Tibial nerve (tissue), 4 donors: ENCODE results near the gene ALDH3A2. TPM values are rescaled to one million over a fixed set of nuclear protein-coding genes. Genes with fewer than 3 reads are reported as not detected.

Source experiments
- DNase-seq, 2 donors: peaks; one replicate each; pipeline ENCODE4 v3.0.0-alpha.2; 2019; ENCODE audit warnings: low spot score in 2 of 2
- H3K27ac ChIP-seq, 4 donors: fragments of 200-600 bp; sonication (generic) in 3 of 4; one replicate each; pipeline ENCODE4 v1.5.1; 2017 to 2019; ENCODE audit warnings: mild to moderate bottlenecking in 1 of 4
- H3K27me3 ChIP-seq, 2 donors: fragments of 200-600 bp; sonication (generic) in 1 of 2; one replicate each; pipeline versions ENCODE4 v1.5.1 to v1.6.0; 2017 to 2019
- H3K36me3 ChIP-seq, 3 donors: fragments of 200-600 bp; sonication (generic); one replicate each; pipeline ENCODE4 v1.5.1; 2018 to 2019
- H3K4me1 ChIP-seq, 4 donors: fragments of 200-600 bp; sonication (generic) in 3 of 4; one replicate each; pipeline ENCODE4 v1.5.1; 2017 to 2019
- H3K4me3 ChIP-seq, 4 donors: fragments of 200-600 bp; sonication (generic) in 3 of 4; one replicate each; pipeline ENCODE4 v1.5.1; 2017 to 2019; ENCODE audit warnings: mild to moderate bottlenecking in 1 of 4, moderate library complexity in 1 of 4
- H3K9me3 ChIP-seq, 4 donors: fragments of 200-600 bp; sonication (generic) in 3 of 4; one replicate each; pipeline ENCODE4 v1.5.1; 2017 to 2019
- EP300 ChIP-seq, 2 donors: sonication (generic); formaldehyde crosslinking; IDR thresholded peaks; one replicate each; pipeline ENCODE4 v1.6.1; 2017; ENCODE audit warnings: antibody characterized with exemption in 2 of 2, mild to moderate bottlenecking in 1 of 2
- POLR2A ChIP-seq, 2 donors: fragments of 450-650 bp; IDR thresholded peaks; one replicate each; pipeline ENCODE4 v1.6.1; 2017; ENCODE audit warnings: antibody characterized with exemption in 2 of 2, mild to moderate bottlenecking in 2 of 2, moderate library complexity in 2 of 2
- WGBS, 2 donors: methylation state at CpG; one replicate each; pipeline ENCODE4 v1.1.5; 2018; 5-methylcytosine and 5-hydroxymethylcytosine counted together
- total RNA-seq, 4 donors: library from RNA; depleted of rRNA; stranded (reverse); fragments of >200 nt; gene quantifications; one replicate each; pipeline ENCODE4 v1.1.0, GENCODE V29; 2016
- TF ChIP-seq, protein P1 (sequence below), 5 experiments: fragments of 200-600 bp in 3 of 5; fragments of 450-650 bp in 2 of 5; sonication (generic) in 3 of 5; IDR thresholded peaks; one replicate each; pipeline ENCODE4 v1.5.1; 2016 to 2019; ENCODE audit warnings: antibody characterized with exemption in 5 of 5, mild to moderate bottlenecking in 3 of 5, moderate library complexity in 2 of 5

The ALDH3A2 gene
- total RNA-seq, 4 donors from 2014 or later: 84.3 to 152 (median 105) TPM

DNA sequence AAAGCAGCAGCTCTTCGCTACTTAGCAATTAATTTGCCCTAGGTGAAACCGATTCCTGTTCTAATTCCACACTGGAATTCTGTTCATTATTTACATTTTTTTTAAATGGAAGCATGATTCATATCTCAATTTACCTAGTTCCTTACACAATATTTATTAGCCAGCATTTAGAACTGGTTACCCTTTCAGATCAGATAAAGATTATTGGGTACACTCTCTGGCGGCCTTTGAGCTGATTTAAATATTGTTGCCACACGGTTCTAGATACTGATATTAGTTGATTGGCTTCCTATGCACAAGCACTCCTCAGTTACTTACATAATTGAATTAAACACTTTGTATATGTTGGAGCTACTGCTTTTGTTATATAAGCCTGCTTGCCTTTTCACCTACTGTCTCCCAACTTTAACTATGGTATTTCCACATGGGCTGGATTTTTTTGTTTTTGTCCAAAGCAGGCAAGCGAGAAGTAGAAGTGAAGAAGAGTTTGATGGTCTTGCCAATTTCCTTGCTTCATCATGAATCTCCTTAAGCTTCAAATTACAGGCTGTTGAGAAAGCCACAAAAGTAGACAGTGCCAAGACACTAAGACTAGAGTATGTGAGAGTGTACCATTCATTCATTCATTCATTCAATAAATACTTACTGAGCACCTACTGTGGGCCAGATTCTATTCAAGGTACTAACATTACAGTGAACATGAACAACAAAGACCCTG, 3.9 kb upstream of the ALDH3A2 start:
- no peaks in the 10 kb centered on the region for H3K9me3 ChIP-seq
- H3K36me3 ChIP-seq: no peaks in the 10 kb centered on the region
- TF ChIP-seq EP300 (IDR thresholded peaks at IDR 0.05) (peak in 1 of 2 donors; percentile 12), POLR2A (IDR thresholded peaks at IDR 0.05) (no peak)
- TF ChIP-seq, protein P1, sequence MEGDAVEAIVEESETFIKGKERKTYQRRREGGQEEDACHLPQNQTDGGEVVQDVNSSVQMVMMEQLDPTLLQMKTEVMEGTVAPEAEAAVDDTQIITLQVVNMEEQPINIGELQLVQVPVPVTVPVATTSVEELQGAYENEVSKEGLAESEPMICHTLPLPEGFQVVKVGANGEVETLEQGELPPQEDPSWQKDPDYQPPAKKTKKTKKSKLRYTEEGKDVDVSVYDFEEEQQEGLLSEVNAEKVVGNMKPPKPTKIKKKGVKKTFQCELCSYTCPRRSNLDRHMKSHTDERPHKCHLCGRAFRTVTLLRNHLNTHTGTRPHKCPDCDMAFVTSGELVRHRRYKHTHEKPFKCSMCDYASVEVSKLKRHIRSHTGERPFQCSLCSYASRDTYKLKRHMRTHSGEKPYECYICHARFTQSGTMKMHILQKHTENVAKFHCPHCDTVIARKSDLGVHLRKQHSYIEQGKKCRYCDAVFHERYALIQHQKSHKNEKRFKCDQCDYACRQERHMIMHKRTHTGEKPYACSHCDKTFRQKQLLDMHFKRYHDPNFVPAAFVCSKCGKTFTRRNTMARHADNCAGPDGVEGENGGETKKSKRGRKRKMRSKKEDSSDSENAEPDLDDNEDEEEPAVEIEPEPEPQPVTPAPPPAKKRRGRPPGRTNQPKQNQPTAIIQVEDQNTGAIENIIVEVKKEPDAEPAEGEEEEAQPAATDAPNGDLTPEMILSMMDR (IDR thresholded peaks at IDR 0.05): no peak
- no peak overlapping the region for H3K27ac ChIP-seq
- DNase-seq: no peak
- 90 to 91% methylated on average over 5 of the region's 5 CpGs for WGBS, 2 donors
- H3K27me3 ChIP-seq: no peaks in the 10 kb centered on the region
- H3K4me3 ChIP-seq: no peak overlapping the region
- peaks cover 0 to 19% (median 13%) of the 10 kb centered on the region in 4 donors for H3K4me1 ChIP-seq

DNA sequence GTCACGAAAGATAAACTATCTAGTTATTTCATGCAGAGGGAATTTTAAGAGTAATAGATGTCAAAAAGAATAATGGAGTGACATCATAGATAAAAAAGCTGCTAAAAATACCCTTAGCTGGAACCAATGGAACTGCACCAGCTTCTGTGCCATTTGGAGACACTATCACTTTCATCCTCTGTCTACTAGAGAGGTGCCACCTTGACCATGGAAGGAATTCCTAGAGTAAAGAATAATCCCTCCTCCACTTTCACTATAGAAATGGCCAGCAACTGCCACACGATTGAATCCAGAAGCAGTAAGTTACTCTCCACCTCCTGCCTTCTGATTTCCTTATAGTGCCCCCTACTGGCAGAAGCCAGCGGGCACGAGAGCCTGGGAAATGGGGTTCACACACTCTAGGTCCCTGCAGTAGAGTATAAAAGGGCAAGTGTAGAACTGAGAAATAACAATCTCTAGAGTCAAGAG, 2.8 kb upstream of the ALDH3A2 start:
- no peaks in the 10 kb centered on the region for H3K9me3 ChIP-seq
- 36% methylated on average over 4 of the region's 4 CpGs for WGBS, 2 donors
- H3K27me3 ChIP-seq: no peaks in the 10 kb centered on the region
- H3K4me1 ChIP-seq: peaks cover 0 to 30% (median 21%) of the 10 kb centered on the region in 4 donors
- no peaks in the 10 kb centered on the region for H3K36me3 ChIP-seq
- H3K27ac ChIP-seq: peak overlapping the region in 1 of 4 donors; percentile 98
- TF ChIP-seq, protein P1 (IDR thresholded peaks at IDR 0.05): peak; percentile 38 to 52 (median 44)
- TF ChIP-seq EP300 (IDR thresholded peaks at IDR 0.05): no peak
- no peak for TF ChIP-seq POLR2A (IDR thresholded peaks at IDR 0.05)
- peak in 1 of 2 donors; percentile 39 for DNase-seq
- no peak overlapping the region for H3K4me3 ChIP-seq

DNA sequence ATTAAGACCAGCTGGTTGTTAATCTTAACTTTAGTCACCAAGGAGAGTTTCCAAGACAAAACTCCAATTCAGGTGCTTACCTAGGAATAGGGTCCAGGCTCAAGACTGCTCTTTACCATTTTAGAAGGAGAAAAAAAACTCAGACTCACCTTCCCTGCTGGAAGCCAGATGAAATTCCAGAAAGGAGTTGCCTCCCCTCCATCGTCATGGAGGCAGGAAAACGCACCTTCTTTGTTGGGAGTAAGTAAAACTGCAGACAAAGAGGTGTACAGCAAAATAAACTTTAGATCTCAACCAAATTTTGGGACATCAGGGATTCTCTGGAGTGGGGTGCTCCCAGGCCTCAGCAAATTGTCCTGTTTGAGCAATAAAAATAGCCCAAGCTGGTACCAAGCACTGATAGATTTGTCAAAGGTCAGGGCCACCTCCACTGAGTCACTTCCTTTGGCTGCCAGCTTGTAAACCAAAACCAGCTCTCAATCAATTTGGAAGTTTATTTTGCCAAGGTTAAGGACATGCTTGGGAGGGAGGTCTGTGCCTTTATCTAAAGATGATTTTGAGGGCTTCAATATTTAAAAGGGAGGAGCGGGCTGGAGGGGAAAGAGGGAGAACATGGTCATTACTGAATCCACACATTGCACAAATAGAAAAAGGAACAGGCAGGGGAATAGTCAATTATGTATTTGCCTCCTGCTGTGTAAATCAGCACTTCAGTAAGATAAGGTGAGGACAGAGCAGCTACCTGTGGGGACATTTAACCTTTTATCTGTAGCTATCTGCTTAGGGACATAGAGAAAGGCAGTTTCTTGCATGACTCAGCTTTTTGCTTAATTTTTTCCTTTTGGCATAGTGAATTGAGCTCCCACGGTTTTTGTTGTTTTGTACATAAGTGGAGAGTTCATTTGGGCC, 1.5 kb upstream of the ALDH3A2 start:
- peaks cover 0 to 43% (median 32%) of the 10 kb centered on the region in 4 donors for H3K4me1 ChIP-seq

DNA sequence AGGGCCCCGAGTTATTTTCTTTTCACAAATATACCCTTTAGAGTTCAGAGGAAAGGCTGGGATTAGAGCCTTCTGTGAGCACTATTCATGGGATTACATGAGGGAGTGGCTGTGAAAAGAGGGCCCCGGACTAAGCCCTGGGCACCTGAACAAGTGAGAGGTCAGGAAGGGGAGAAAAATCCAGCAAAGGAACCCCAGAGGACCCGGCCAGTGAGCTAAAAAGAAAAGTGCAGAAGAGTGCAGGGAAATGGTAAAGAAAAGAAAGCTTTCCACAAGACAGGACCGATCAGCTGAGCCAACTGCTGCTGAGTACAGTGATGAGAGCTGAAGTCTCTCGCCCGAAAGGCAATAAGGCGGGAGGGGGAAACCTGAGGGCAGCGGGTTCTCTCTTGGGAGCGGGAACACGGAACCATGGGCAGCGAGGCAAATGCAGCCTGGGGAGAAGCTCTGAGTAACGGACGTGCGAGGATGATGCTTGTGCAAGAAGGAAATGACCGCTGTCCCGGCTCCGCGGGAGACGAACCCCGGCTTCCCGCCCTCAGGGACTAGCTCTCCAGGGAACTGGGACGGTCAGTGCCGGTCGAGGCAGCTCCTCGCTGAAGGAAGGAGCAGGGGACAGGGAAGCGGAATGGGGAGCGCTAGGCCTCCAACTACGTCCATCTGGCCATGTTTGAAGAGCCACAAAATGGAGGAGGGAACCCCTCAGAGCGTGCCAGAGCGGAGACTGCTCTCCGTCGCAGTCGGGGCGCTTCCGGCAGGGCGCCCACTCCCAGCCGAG, 665 bp upstream of the ALDH3A2 start:
- no peaks in the 10 kb centered on the region for H3K9me3 ChIP-seq
- TF ChIP-seq EP300 (IDR thresholded peaks at IDR 0.05) (no peak), POLR2A (IDR thresholded peaks at IDR 0.05) (no peak)
- TF ChIP-seq, protein P1 (IDR thresholded peaks at IDR 0.05): no peak
- WGBS, 2 donors: 0 to 1% methylated on average over 36 to 37 of the region's 37 CpGs
- peaks cover 0 to 52% (median 39%) of the 10 kb centered on the region in 4 donors for H3K4me1 ChIP-seq
- peak overlapping the region; percentile 96 to 99 (median 98) for H3K27ac ChIP-seq
- no peaks in the 10 kb centered on the region for H3K36me3 ChIP-seq
- no peaks in the 10 kb centered on the region for H3K27me3 ChIP-seq
- H3K4me3 ChIP-seq: peak overlapping the region; percentile 61 to 91 (median 74)
- peak; percentile 42 to 64 for DNase-seq

More for the DNA sequence above, 1.5 kb upstream of the ALDH3A2 start:
- Histone ChIP-seq H3K36me3 (no peaks in the 10 kb centered on the region), H3K27me3 (no peaks in the 10 kb centered on the region), H3K4me3 (peak overlapping the region in 3 of 4 donors; percentile 61 to 85 (median 64)), H3K27ac (peak overlapping the region; percentile 96 to 99 (median 98)), H3K9me3 (no peaks in the 10 kb centered on the region)
- no peak for DNase-seq
- WGBS, 2 donors: 68 to 69% methylated on average over 4 of the region's 4 CpGs
- TF ChIP-seq, protein P1 (IDR thresholded peaks at IDR 0.05): no peak
- TF ChIP-seq EP300 (IDR thresholded peaks at IDR 0.05) (no peak), POLR2A (IDR thresholded peaks at IDR 0.05) (no peak)
